A673 (cell line): ENCODE measurements around the gene DENND2D.

Source experiments
- CTCF ChIP-seq: fragments of 300-800, 200-600 bp; sonication (generic); conservative IDR thresholded peaks from 2 replicates; pipeline ENCODE4 v1.5.1; 2017; ENCODE audit warnings: low read depth, mild to moderate bottlenecking, antibody characterized with exemption, low read length, moderate library complexity, mixed read lengths
- EZH2 ChIP-seq: fragments of 200-600 bp; sonication (generic); IDR thresholded peaks from 2 replicates; pipeline ENCODE4 v1.6.1; 2017; ENCODE audit warnings: borderline replicate concordance, low read depth, mild to moderate bottlenecking, mixed read lengths, antibody characterized with exemption, low read length; ENCODE audit not compliant: poor library complexity, severe bottlenecking

GRCh38 chr1:111242805-111243523, 42.5 kb upstream of the DENND2D start:
- no peak for TF ChIP-seq CTCF
- no peak for TF ChIP-seq EZH2
